Occipital lobe (tissue), 2 donors: ENCODE measurements around the gene TMEM61. TPM values are rescaled to one million over a fixed set of nuclear protein-coding genes. Genes with fewer than 3 reads are reported as not detected.
"Not testable (repeated sequence)": the region's sequence is repeated elsewhere in the genome, so short reads cannot be mapped to it uniquely, and the experiment has no call there.

Source experiments
- DNase-seq: peaks from one replicate; lab custom pipeline; 2025; lab: John Stamatoyannopoulos, UW
- total RNA-seq: library from RNA; depleted of rRNA; stranded (reverse); fragments of >200 nt; gene quantifications from one replicate; pipeline ENCODE4 v1.2.3, GENCODE V29; 2014

The TMEM61 gene
- total RNA-seq, 1 donor from 2014 or later: 0.16 TPM

DNA sequence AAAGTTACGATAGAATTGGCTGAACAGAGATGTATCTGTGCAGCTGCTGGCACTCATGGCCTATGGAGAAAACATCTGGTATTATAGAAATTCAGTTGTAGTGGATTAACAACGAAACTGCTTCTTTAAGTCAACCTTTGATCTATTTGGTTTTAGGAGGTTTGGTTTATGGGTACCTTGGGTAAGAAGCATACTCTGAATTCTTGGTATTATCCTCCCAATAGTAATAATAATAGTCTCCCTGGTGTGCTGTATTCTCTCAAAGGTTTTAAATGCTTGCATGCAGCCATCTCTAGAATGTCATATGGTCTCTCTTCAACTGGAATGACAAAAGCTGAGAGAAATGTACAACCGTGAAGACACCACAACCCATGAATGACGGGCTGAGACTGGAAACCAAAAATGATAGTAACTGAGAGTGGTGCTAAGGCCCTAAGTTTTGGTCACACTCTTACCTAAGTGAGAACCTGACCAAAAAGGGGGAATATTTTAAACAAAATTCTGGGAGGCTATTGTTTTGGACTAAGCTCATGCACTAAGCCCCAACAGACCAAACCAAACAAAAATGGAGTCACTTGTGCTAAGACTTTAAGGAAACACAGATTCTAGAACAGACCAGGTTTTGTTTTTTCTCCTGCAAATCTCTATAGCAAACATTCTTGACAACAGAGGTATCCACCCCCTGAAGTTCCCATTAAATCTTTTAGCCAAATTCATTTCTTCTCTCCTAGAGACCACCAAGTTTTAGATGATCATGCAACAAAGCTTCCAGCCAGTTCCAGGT is 17.6 kb upstream of the TMEM61 start:
- DNase-seq: no peak

DNA sequence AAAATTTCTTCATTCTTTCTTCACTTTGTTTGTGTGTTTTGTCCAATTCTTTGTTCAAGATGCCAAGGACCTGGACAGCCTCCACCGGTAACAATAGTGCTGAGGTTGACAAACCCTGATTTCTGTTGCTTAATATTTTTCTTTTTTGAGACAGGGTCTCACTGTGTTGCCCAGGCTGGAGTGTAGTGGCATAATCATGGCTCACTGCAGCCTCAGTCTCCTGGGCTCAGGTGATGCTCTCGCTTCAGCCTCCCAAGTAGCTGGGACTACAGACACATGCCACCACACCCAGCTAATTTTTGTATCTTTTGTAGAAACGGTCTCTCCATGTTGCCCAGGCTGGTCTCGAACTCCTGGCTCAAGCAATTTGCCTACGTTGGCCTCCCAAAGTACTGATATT is 16.6 kb upstream of the TMEM61 start:
- DNase-seq: not testable (repeated sequence)

DNA sequence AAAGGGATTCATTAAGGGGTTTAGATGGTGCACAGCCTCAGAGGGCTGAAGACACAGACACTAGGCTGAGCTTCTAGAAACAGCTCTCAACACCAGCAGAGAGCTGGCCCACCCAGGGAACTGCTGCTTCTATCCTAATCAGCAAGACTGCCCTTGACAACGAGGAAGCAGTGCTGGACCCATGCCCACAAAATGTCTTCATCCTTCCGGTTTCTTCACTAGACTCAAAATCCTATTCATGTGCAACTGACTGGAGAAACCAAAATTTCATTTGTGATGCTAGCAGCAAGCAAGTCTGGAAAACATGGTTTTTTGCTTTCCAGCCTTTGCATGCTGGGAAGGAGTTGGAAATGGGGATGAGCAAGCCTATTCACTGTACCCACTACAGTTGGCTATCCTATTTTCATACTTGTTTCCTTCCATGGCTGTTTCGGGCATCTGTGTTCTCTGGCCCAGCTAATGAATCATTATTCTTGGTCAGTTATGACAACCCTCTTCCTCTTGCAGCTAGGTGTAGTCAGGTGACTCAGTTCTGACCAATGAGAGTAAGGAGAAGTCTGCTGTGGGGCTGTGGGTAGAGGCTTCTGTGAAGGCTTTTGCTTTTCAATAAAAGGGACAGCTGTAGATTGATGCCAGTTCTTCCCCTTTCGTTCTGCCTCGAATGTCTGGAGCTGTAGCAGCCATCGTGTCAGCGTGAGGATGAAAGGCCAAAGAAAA is 14.6 kb upstream of the TMEM61 start:
- no peak for DNase-seq

DNA sequence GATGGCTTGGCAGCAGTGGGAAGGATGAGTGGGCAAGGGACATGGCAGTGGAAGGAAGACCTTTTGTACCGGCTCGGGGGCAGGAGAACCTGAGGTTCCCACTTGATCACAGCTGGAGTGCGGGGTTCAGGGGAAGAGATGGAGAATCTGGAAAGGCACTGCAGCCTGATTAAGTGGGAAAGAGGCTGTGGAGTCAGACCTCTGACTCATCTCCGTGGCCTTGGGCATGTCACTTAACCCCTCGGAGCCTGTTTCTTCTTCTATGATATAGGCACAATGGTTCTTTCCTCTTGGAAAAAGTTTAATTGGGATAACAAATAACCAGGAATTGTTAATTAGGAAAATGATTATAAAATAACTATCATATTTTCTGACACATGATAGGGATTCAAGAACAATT is 13.1 kb upstream of the TMEM61 start:
- DNase-seq: no peak

GRCh38 chr1:54968551-54968950 is 11.9 kb upstream of the TMEM61 start:
- no peak for DNase-seq

DNA sequence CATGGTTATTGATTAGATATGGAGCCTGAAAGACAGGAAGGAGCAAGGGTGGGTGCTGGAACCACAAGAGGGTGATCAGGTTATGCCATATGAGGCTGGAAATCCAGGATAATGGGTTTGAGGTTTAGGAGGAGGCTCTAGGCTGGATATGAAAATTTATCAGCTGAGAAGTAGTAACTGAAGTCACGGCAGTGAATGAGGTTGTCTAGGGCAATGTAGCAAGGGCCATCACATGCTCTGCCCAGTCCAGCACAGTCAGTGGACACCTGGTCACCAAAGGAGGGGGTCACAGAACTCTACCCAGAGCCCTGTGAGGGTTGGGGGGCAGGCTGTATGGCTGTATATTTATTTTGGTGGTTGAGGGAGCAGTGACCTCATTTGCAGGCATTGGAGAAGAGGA is 10.5 kb upstream of the TMEM61 start:
- no peak for DNase-seq

DNA sequence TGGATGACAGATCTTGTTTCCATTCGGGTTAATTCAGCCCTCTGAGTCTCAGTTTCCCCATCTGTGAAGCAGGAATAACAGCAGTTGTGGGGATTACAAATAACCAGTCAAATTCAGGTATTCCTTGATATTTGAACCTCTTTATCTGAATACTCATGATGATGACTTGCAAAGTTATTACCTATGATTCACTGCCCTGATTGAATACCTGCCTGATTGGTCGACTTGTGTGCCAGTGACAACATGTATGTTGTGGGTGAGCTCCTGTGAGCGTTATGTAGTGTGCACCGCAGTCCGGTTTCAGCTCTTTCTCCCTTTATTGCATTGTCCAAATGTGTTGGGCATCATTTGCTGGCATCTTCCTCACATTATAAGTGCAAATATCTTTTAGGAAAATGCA is 9.5 kb upstream of the TMEM61 start:
- no peak for DNase-seq

GRCh38 chr1:54971317-54971791 is 9.1 kb upstream of the TMEM61 start:
- no peak for DNase-seq

GRCh38 chr1:54972436-54972835 is 8.0 kb upstream of the TMEM61 start:
- no peak for DNase-seq

DNA sequence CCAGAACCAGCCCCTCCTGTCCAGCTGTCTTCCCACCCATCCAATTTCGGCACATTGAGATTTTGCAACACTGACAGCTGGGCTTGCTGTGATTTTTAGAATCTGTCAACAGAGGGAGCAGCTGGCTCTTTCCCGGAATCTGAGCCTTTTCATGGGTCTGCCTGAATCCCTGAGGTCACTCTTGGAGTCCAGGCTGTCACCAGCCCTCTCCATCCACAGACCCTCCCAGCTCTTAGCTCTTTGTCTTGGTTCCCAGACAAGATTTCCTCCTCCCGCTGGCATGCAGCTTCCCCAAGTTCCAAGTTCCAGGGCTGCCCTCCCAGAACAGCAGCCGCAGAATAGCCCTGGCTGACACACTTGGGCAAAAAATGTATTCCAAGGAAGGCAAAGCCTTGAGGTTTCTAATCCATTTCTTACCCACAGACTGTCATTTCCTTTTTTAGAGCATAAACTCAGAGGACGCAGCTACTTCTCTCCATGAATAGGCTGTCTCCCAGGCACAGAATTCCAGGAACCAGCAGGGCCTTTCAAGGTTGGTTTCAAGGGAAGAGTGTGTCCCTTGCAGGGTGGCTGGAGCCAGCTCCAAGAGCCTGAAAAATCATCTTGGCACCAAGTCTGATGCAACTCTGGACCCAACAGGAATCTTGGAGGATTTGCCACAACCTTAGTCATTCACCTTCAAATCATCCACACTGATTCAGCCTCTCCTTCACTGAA is 7.1 kb upstream of the TMEM61 start:
- peak; percentile 21 for DNase-seq

DNA sequence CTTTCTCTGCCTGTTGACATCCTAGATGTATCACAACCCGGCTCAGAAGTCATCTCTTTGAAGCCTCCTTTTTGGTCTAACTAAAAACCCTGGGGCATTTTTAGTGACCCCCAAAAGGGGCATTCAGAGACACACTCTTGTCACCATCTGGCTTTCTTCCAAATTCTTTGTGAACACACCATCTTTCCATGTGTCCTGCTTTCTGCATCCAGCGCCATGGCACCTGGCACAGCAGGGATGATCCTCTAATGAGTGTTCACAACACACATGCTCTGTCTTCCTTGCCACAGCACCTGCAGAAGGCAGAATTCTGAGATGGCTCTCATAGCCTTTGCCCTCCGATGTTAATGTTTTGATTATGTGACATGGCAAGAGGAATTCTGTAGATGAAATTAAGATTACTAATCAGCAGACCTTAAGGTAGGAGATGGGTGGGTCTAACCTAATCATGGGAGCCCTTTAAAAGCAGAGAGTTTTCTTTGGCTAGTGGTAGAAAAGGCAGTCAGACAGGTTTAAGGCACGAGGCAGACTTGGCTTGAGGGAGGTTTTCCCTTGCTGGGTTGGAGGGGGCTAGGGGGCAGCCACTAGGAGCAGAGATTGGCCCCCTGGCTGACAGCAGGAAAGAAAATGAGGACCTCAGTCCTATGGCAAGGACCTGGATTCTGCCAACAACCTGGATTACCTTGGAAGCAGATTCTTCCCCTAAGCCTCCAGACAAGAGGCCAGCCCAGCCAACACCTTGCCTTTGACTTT is 4.9 kb upstream of the TMEM61 start:
- DNase-seq: no peak

DNA sequence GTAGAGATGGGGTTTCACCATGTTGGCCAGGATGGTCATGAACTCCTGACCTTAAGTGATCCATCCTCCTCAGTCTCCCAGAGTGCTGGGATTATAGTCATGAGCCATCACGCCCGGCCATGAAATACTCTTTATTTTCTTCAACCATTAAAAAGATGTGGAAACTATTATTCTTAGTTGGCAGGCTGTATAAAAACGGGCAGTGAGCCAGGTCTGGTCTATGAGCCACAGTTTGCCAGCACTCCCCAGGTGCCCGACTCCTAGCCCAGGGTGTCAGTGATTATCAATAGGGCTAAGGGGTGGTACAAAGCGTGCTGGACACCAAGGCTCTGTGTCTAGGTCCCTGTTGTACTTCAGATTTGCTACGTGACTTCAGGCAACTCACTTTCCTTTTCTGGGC is 3.7 kb upstream of the TMEM61 start:
- no peak for DNase-seq

GRCh38 chr1:54977533-54978297 is 2.7 kb upstream of the TMEM61 start:
- no peak for DNase-seq

DNA sequence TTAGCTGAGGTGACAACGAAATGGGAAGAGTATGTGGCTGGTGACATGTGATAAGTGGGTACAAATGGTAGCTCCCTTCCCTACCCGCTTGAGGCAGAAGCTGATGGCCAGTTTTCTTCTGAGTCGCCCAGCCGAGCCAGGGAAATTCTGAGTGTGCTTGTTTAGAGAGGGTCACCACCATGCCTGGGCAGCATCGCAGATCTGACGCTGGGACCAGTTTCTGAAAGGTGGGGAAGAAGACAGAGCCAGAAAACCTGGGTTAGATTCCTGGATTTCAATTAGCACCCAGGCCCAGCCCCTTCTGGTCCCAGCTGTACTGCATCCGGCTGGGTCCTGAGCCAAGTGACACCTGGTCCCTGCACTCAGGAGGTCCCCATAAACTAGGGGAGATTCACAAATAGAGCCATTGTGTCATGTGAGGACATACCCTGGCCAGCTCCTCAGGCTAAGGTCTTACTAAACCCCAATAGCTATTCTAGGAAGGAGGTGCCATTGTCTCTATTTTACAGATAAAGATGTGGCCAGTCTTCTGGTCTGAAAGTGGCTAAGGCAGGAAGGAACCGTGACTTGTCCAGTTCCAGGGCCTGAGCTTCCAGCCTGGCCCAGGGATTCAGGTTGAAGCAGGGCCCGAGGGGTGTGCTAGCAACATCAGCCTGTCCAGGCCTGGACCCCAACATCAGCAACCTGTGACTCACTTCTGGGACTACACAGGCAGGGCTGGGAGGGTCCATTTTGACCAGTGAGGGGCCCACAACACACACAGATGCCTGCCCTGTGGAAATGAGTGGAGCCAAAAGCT is 1.7 kb upstream of the TMEM61 start:
- DNase-seq: no peak

- no peak for DNase-seq
Observed at GRCh38 chr1:54979327-54979891, 1.0 kb upstream of the TMEM61 start.

DNA sequence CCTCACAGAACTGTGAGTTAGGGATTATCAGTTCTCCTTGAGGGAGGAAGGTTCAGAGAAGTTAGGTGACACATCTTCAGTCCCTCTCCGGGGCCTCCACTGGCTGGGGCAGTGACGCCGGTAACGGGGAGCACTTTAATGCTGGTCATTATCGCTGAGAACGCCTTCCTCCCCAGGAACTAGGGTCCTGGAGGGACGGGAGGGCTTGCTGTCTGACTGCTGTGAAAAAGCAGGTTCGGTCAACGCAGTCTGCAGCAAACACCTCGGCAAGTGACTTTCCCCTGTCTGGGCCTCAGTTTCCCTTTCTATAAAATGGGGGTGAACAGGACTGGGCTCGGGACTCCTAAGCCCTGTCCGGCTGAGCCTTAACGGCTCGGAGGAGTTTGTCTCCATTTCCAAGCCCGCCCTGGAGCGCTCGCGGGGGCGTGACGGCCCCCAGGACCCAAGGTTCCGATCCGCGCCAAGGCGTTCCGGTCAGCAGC is 341 bp upstream of the TMEM61 start:
- DNase-seq: no peak

DNA sequence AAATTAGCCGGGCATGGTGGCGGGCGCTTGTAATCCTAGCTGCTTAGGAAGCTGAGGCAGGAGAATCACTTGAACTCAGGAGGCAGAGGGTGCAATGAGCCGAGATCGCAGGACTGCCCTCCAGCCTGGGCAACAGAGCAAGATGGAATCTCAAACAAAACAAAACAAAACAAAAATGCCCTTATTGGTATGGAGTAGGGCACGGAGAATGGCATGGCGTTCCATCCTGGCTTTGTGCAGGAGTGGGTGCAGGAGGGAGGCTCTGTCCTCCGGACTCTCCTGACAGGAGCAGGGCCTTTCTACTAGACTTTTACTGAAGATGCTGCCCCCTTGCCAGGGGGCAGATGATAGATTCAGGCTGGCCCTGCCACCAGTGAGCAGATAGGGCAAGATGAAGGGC is 1.0 kb downstream of the TMEM61 start:
- no peak for DNase-seq

DNA sequence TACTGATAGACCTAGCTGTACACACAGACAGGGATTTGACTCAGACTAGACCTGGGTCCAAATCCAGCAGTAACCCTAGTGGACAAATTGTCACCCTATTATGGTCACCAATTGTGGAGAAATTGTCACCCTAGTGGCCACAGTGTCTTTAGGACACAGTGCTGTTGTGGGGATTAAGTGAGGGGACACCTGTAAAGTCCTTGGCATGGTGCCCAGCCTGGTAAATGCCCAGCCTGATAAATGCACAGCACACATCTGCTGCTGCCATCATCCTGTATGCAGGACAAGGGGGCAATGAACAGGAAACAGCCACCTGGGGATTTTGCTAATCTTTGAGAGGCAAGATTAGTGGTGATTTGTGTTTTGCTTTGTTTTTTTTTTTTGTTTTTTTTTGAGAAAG is 2.3 kb downstream of the TMEM61 start:
- no peak for DNase-seq

DNA sequence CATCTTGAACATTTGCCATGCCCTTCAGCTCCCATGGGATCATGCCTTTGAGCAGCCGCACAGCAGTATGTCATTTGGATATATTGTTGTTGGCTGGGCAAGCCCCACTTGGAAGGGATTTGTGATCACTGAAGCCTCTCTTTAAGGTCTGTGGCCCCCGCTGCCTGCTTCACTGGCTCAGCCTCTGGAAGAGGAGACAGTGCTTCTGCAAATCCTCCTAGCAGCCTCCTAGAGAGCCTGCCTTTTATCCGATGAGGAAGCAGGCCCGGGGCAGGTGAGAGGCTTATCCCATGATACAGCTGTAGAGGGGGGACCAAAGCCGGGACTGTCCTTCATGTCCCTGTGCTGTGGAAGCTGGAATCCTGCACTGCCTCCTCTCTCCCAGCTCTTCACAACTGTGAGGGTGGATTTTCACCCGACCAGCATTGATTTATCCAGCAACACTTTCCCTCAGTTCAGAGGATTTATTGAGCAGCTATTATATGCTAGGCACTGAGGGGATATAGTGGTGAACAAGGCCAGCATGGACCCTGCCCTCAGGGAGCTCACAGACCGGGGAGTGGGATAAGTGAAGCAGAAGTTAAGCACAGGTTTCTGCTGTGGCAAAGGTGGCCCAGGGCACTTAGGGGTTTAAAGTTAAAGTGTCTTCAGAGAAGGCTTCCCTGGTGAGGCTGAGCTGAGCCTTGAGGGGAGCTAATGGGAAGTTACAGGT is 3.9 kb downstream of the TMEM61 start:
- no peak for DNase-seq
